OCI-LY7 (cell line): Measurements from ENCODE around the gene PROSER2.

Experiments used
- EZH2phosphoT487 ChIP-seq: fragments of 200-600 bp; sonication (generic); IDR thresholded peaks from 2 replicates; pipeline ENCODE4 v1.6.1; 2018; ENCODE audit warnings: low read depth, borderline replicate concordance, mild to moderate bottlenecking, mixed run types, antibody characterized with exemption, low read length, moderate library complexity, mixed read lengths
- TF ChIP-seq, protein P1 (sequence below): fragments of 200-600 bp; sonication (generic); conservative IDR thresholded peaks from 2 replicates; pipeline ENCODE4 v1.5.1; 2014; ENCODE audit warnings: mild to moderate bottlenecking, antibody characterized with exemption, low read length, moderate library complexity, mixed read lengths

DNA sequence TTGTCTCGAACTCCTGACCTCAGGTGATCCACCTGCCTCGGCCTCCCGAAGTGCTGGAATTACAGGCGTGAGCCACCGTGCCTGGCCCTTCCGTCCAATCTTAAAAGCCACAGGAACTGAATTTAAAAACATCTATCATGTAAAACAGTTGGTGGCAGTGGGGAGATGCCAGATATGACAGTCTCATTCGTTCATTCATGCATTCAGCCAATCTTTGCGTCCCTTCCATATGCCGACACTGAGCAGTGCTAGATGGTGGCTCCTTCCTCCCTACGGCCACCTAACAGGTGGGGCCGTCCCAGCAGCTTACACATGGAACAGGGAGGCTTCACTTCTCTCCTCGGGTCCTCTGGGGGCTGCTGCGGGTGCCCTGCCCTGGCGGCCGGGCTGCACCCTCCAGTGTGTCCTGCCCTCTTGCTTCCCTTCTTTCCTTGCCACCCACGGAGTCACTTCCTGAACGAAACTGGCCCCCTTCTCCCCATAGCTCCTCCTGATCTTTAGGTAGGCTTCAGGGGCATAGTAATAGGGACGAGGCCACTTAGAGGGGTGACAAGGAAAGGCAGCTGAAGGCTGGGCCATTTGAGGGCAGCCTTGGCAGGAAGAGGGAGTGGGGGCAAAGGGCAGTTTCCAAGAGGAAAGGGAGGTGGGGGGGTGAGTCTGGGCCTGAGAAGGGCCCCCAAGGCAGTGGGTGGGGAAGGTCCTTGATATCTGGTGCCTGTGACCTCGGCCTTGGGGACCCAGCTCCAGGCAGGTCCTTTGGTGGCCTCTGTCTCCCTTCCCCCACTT lies 53.8 kb downstream of the PROSER2 start:
- TF ChIP-seq, protein P1, sequence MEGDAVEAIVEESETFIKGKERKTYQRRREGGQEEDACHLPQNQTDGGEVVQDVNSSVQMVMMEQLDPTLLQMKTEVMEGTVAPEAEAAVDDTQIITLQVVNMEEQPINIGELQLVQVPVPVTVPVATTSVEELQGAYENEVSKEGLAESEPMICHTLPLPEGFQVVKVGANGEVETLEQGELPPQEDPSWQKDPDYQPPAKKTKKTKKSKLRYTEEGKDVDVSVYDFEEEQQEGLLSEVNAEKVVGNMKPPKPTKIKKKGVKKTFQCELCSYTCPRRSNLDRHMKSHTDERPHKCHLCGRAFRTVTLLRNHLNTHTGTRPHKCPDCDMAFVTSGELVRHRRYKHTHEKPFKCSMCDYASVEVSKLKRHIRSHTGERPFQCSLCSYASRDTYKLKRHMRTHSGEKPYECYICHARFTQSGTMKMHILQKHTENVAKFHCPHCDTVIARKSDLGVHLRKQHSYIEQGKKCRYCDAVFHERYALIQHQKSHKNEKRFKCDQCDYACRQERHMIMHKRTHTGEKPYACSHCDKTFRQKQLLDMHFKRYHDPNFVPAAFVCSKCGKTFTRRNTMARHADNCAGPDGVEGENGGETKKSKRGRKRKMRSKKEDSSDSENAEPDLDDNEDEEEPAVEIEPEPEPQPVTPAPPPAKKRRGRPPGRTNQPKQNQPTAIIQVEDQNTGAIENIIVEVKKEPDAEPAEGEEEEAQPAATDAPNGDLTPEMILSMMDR = no peak
- TF ChIP-seq EZH2phosphoT487 = no peak
